Measurements from ENCODE around the gene CNTN3.

DNA sequence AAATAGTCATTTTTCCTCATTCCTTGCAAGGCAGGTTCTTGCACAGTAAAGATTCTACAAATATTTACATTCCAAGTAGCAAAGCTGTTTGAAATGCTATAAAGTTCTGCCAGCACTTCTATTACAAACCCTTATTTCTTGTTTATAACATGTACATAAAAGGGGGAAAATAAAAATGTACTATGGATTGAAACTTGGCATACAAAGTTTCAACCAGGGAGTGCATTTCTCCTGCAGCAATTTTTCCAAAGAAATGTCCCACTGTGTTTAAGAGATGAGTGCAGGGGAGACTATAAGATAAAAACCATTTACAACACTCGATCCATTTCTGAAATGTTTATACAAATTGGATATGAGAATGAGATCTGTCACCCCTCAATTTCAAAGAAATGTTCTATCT, 3.3 kb downstream of the CNTN3 start:
- TF ChIP-seq, protein P1, sequence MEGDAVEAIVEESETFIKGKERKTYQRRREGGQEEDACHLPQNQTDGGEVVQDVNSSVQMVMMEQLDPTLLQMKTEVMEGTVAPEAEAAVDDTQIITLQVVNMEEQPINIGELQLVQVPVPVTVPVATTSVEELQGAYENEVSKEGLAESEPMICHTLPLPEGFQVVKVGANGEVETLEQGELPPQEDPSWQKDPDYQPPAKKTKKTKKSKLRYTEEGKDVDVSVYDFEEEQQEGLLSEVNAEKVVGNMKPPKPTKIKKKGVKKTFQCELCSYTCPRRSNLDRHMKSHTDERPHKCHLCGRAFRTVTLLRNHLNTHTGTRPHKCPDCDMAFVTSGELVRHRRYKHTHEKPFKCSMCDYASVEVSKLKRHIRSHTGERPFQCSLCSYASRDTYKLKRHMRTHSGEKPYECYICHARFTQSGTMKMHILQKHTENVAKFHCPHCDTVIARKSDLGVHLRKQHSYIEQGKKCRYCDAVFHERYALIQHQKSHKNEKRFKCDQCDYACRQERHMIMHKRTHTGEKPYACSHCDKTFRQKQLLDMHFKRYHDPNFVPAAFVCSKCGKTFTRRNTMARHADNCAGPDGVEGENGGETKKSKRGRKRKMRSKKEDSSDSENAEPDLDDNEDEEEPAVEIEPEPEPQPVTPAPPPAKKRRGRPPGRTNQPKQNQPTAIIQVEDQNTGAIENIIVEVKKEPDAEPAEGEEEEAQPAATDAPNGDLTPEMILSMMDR (IDR thresholded peaks at IDR 0.05; ENCODE audit: insufficient read depth, low read length, poor library complexity, severe bottlenecking) = no peak
- TF ChIP-seq EZH2phosphoT487 (conservative IDR thresholded peaks at IDR 0.05; ENCODE audit: low read length) = no peak
